Activated naive CD4-positive, alpha-beta T cell treated with anti-CD3 and anti-CD28 coated beads for 36 hours (primary cell): ENCODE data around the gene NSD2. TPM values are rescaled to one million over a fixed set of nuclear protein-coding genes. Genes with fewer than 3 reads are reported as not detected.
"Not testable (repeated sequence)": the region's sequence is repeated elsewhere in the genome, so short reads cannot be mapped to it uniquely, and the experiment has no call there.

Experiments
- CTCF ChIA-PET: fragments of 350-600 bp; sonication (Branson Sonifier 250); formaldehyde crosslinking; loops from one replicate; lab custom pipeline; 2021; ENCODE audit warnings: antibody characterized with exemption; lab: Charles Lee
- DNase-seq: peaks from one replicate; pipeline ENCODE4 v3.0.0-alpha.2; 2020
- H3K27ac Mint-ChIP-seq: one replicate; pipeline ENCODE4 v1.8.0; 2021; ENCODE audit warnings: mild to moderate bottlenecking, mixed read lengths
- H3K27me3 Mint-ChIP-seq: one replicate; pipeline ENCODE4 v1.8.0; 2021; ENCODE audit warnings: low read depth, mixed read lengths
- H3K36me3 Mint-ChIP-seq: one replicate; pipeline ENCODE4 v1.8.0; 2021; ENCODE audit warnings: low read depth, mixed read lengths
- H3K4me1 Mint-ChIP-seq: one replicate; pipeline ENCODE4 v1.8.0; 2021; ENCODE audit warnings: low read depth, mixed read lengths
- H3K4me3 Mint-ChIP-seq: one replicate; pipeline ENCODE4 v1.8.0; 2021; ENCODE audit warnings: mild to moderate bottlenecking, moderate library complexity, mixed read lengths
- H3K9me3 Mint-ChIP-seq: one replicate; pipeline ENCODE4 v1.8.0; 2021; ENCODE audit warnings: mixed read lengths
- intact Hi-C: fragments of 100-400 bp; cut with micrococcal nuclease; formaldehyde crosslinking; loops from one replicate; pipeline ENCODE4 v1.15.1; 2023
- microRNA-seq: library from miRNA; unstranded; fragments of <30 nt; microRNA quantifications from one replicate; pipeline ENCODE4 v1.2.0, GENCODE V29; 2022; ENCODE audit warnings: borderline microRNAs expressed, borderline replicate concordance
- total RNA-seq, 2 experiments: library from RNA; stranded (reverse); gene quantifications; one replicate each; pipeline ENCODE4 v1.2.3, GENCODE V29; 2021

NSD2 gene
- total RNA-seq, 2 experiments from 2014 or later = 246 to 250 TPM

DNA sequence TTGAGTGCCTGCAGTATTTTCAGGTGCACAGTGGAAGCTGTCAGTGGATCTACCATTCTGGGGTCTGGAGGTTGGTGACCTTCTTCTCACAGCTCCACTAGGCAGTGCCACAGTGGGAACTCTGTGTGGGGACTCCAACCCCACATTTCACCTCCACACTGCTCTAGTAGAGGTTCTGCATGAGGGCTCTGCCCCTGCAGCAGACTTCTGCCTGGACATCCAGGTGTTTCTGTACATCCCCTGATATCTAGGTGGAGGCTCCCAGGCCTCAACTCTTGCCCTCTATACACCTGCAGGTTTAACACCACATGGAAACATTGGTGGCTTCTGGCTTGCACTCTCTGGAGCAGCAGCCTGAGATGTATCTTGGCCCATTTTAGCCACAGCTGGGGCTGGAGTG, 154.6 kb downstream of the NSD2 start:
- intact Hi-C loops = no loop called here
- no peak overlapping the region for H3K27ac Mint-ChIP-seq
- H3K27me3 Mint-ChIP-seq = peaks cover 30% of the 10 kb centered on the region
- CTCF ChIA-PET = no interaction called here
- peaks cover 2% of the 10 kb centered on the region for H3K36me3 Mint-ChIP-seq
- no peaks in the 10 kb centered on the region for H3K4me1 Mint-ChIP-seq
- H3K9me3 Mint-ChIP-seq = peaks cover 4% of the 10 kb centered on the region
- H3K4me3 Mint-ChIP-seq = no peak overlapping the region
- no peak for DNase-seq

- CTCF ChIA-PET, H3K36me3 Mint-ChIP-seq, H3K27ac Mint-ChIP-seq, DNase-seq, H3K4me3 Mint-ChIP-seq, H3K9me3 Mint-ChIP-seq, intact Hi-C loops, H3K4me1 Mint-ChIP-seq: not testable (repeated sequence)
- peaks cover 25% of the 10 kb centered on the region for H3K27me3 Mint-ChIP-seq
Observed at GRCh38 chr4:2027120-2027519, 155.9 kb downstream of the NSD2 start.

DNA sequence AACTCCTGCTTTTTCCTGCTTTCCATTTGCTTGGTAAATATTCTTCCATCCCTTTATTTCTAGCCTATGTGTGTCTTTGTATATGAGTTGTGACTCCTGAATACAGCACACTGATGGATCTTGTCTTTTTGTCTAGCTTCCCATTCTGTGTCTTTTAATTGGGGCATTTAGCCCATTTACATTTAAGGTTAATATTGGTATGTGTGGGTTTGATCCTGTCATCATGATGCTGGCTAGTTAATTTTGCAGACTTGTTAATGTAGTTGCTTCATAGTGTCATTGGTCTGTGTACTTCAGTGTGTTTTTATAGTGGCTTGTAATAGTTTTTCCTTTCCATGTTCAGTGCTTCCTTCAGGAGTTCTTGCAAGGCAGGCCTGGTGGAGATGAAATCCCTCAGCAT, 160.0 kb downstream of the NSD2 start:
- H3K9me3 Mint-ChIP-seq, intact Hi-C loops, H3K4me3 Mint-ChIP-seq, H3K27ac Mint-ChIP-seq, CTCF ChIA-PET, H3K4me1 Mint-ChIP-seq, H3K36me3 Mint-ChIP-seq, DNase-seq: not testable (repeated sequence)
- H3K27me3 Mint-ChIP-seq = peaks cover 16% of the 10 kb centered on the region

Small RNA genes lying within 50 kb of the gene (microRNA-seq; reads per million reads assigned to microRNA genes)
- gene MIR943 = not detected

Other genes starting within 250 kb of the NSD2 start
- gene FAM53A, start 187.1 kb upstream of the NSD2 start, total RNA-seq = 1 to 10 TPM; 2.6 to 3.0 TPM
- gene SLBP, start 159.1 kb upstream of the NSD2 start, total RNA-seq = 10 to 100 TPM; 75.4 to 77.1 TPM
- 10 to 100 TPM; 19.0 to 19.8 TPM for gene TMEM129, start 150.1 kb upstream of the NSD2 start, total RNA-seq
- gene TACC3, start 149.9 kb upstream of the NSD2 start, total RNA-seq = 100 to 1,000 TPM; 246 to 264 TPM
- gene FGFR3, start 78.1 kb upstream of the NSD2 start, total RNA-seq = under 1 TPM; 0.27 to 0.52 TPM
- 10 to 100 TPM; 36.3 to 40.5 TPM for gene LETM1, start 15.2 kb upstream of the NSD2 start, total RNA-seq
- 10 to 100 TPM; 44.1 to 45.3 TPM for gene NELFA, start 137.6 kb downstream of the NSD2 start, total RNA-seq
- gene NAT8L, start 187.9 kb downstream of the NSD2 start, total RNA-seq = under 1 TPM; 0.21 to 0.32 TPM